Measurements from ENCODE around the gene NOTO.

DNA sequence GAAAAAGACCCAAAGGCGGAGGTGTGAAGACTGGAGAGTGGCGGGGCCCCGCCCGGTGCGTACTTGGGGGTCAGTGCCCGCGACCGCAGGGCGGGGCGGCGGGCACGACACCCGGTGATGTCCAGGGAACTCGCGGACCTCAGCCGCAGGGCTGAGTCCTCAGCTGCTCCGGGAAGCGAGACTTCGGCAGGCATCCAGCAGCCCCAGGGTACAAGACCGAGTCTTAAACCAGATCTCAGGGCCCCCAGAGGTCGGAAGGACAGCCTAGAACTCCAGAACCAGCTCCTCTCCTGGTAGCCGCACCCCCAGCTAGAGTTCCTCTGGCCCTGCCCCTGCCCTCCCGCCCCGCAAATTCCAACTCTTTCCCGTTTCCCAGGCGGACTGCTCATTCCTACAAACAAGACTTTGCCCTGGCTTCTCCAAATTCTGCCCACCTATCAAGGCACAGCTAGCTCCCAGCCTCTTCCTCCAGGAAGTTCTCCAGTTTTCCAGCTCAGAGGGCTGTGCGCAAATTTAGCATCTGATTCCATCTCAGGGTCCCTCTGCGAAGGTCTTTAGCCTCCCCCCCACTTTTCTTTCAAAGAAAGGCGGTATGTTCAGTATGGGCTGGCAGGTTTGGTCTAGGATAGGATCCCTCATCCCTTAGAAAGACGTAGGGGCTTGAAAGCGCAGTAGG, 26.0 kb upstream of the NOTO start:
- no peak for TF ChIP-seq FOXM1 (IDR thresholded peaks at IDR 0.05; ENCODE audit: borderline replicate concordance)
- TF ChIP-seq SP1 (IDR thresholded peaks at IDR 0.05) = no peak
- TF ChIP-seq SUZ12 (IDR thresholded peaks at IDR 0.05) = no peak
- TF ChIP-seq PKNOX1 (IDR thresholded peaks at IDR 0.05) = no peak
- TF ChIP-seq FOXA1 (IDR thresholded peaks at IDR 0.05) = no peak
- no peak for TF ChIP-seq ELF4 (IDR thresholded peaks at IDR 0.05)
- TF ChIP-seq LEF1 (IDR thresholded peaks at IDR 0.05; ENCODE audit: borderline replicate concordance) = no peak

All from HEK293T (cell line).